ENCODE data around the gene HNRNPDL. TPM values are rescaled to one million over a fixed set of nuclear protein-coding genes. Genes with fewer than 3 reads are reported as not detected.

HNRNPDL gene
- total and polyA plus RNA-seq, 2 of the 4 experiments (the other 2 are of a cell fraction): 52.9 to 276 TPM

GRCh38 chr4:82462415-82462831 lies 32.2 kb upstream of the HNRNPDL start:
- Histone ChIP-seq H3K18ac (ENCODE audit: low read depth, low read length) (no peak overlapping the region), H3K4me2 (ENCODE audit: low read depth, low read length) (no peak overlapping the region), H3K9ac (ENCODE audit: low read depth, low read length) (no peak overlapping the region), H3K23ac (ENCODE audit: low read depth, low read length) (no peak overlapping the region), H2BK120ac (ENCODE audit: low read depth, low read length) (no peak overlapping the region), H4K8ac (ENCODE audit: low read depth in 2 of 2, low read length in 2 of 2) (no peak overlapping the region), H3K27me3 (ENCODE audit: control insufficient read depth, insufficient read depth, low read length) (no peaks in the 10 kb centered on the region), H3K36me3 (ENCODE audit: control insufficient read depth, insufficient read depth, low read length) (peaks cover 9% of the 10 kb centered on the region), H3K27ac (ENCODE audit: insufficient read depth, low read length) (no peak overlapping the region), H3K4ac (ENCODE audit: low read depth, low read length) (no peak overlapping the region), H2BK20ac (ENCODE audit: low read depth, low read length) (no peak overlapping the region), H4K5ac (ENCODE audit: low read depth, low read length) (no peak overlapping the region), H3K9me1 (ENCODE audit: insufficient read depth, low read length) (no peaks in the 10 kb centered on the region; the same call in 1 of the 2 replicates), H3K4me3 (ENCODE audit: insufficient read depth, low read depth, low read length) (no peak overlapping the region), H3K4me1 (ENCODE audit: control insufficient read depth, insufficient read depth, low read length) (no peaks in the 10 kb centered on the region), H2BK15ac (ENCODE audit: low read depth, low read length) (no peak overlapping the region), H2BK5ac (ENCODE audit: low read depth, low read length, poor library complexity, severe bottlenecking) (no peak overlapping the region), H3K79me1 (ENCODE audit: low read depth in 1 of 2, low read length in 2 of 2) (peaks cover 3% of the 10 kb centered on the region in 2 experiments; a peak in 2 of 4 replicates), H3K56ac (ENCODE audit: extremely low read depth, insufficient read depth, low read length) (no peak overlapping the region), H4K91ac (ENCODE audit: insufficient read depth, low read depth, low read length) (no peak overlapping the region), H2AK5ac (ENCODE audit: low read depth, low read length) (no peak overlapping the region), H4K20me1 (ENCODE audit: insufficient read depth, low read length) (no peaks in the 10 kb centered on the region), H3K14ac (replicated peaks; ENCODE audit: low read depth, low read length) (no peak overlapping the region), H2AFZ (replicated peaks; ENCODE audit: low read length, poor library complexity) (no peak overlapping the region), H2AK9ac (replicated peaks; ENCODE audit: low read depth, low read length, poor library complexity) (no peak overlapping the region), H3K9me3 (ENCODE audit: control insufficient read depth, insufficient read depth, low read length) (no peaks in the 10 kb centered on the region)
- ChIA-PET CTCF (interaction anchor here (0.6 to 1.5 kb wide), 4 partner anchors 8 to 821 kb away, joined by 3 to 6 read pairs (median 3); no protein-coding TSS in a partner anchor), POLR2A (ENCODE audit: unreplicated experiment) (interaction anchor here (0.6 kb wide), 1 partner anchor 342 kb away, joined by 5 read pairs; no protein-coding TSS in a partner anchor)
- no TSS peak for BruUV-seq (replicated peaks)
- intact Hi-C loops (cut with micrococcal nuclease): loop anchor here (1.0 to 10.0 kb wide), 10 partner anchors 277 to 992 kb away; partner anchors contain the start of genes COPS4, HELQ and MRPS18C
- dilution Hi-C loops (cut with HindIII; ENCODE audit: low sequenced_read_pairs, unreplicated experiment): no loop called here
- ATAC-seq (ENCODE audit: low read depth) (peak; percentile 92), DNase-seq (peak; percentile 86)
- no CpG with 5 or more reads among the region's 7 CpGs for WGBS, 2 experiments (ENCODE audit: extremely low coverage in 2 of 2, insufficient read length in 1 of 2)
- no peak for TF ChIP-seq BHLHE40 (IDR thresholded peaks at IDR 0.05; ENCODE audit: low read depth, low read length)
- no peak for TF ChIP-seq USF2 (IDR thresholded peaks at IDR 0.05; ENCODE audit: low read depth, low read length)
- TF ChIP-seq MAZ (IDR thresholded peaks at IDR 0.05; ENCODE audit: borderline replicate concordance, low read depth, low read length): peak; percentile 60; the same call in 1 of the 2 replicates
- TF ChIP-seq CHD1 (IDR thresholded peaks at IDR 0.05; ENCODE audit: low read depth, low read length): no peak
- TF ChIP-seq MXI1 (IDR thresholded peaks at IDR 0.05; ENCODE audit: borderline replicate concordance, low read depth, low read length): no peak
- TF ChIP-seq RFX5 (IDR thresholded peaks at IDR 0.05; ENCODE audit: low read depth, low read length): peak; percentile 71
- no peak for TF ChIP-seq NFE2L2 (IDR thresholded peaks at IDR 0.05; ENCODE audit: low read depth, low read length)
- peak; percentile 79 for TF ChIP-seq CEBPB (IDR thresholded peaks at IDR 0.05; ENCODE audit: low read depth, low read length)
- no peak for TF ChIP-seq MAFK (IDR thresholded peaks at IDR 0.05; ENCODE audit: low read depth, low read length)
- no peak for TF ChIP-seq RCOR1 (IDR thresholded peaks at IDR 0.05; ENCODE audit: insufficient replicate concordance, low read length)
- TF ChIP-seq ELK1 (IDR thresholded peaks at IDR 0.05; ENCODE audit: borderline replicate concordance, low read depth, low read length): no peak
- no peak for TF ChIP-seq POLR2A (IDR thresholded peaks at IDR 0.05; ENCODE audit: low read depth, low read length)
- peak; percentile 81 for TF ChIP-seq CTCF (conservative IDR thresholded peaks at IDR 0.05; ENCODE audit: low read depth, low read length)
- TF ChIP-seq FOS (IDR thresholded peaks at IDR 0.05; ENCODE audit: low read depth, low read length): no peak
- peak; percentile 80 for TF ChIP-seq RAD21 (IDR thresholded peaks at IDR 0.05; ENCODE audit: low read length)
- TF ChIP-seq SMC3 (IDR thresholded peaks at IDR 0.05; ENCODE audit: low read depth, low read length): peak; percentile 64
- in situ Hi-C loops (cut with MboI; ENCODE audit: low sequenced_read_pairs): loop anchor here (5.0 to 10.0 kb wide), 2 partner anchors 275 to 362 kb away; no protein-coding TSS in a partner anchor

All from IMR-90 (cell line).